Measurements from ENCODE around the gene D2HGDH. TPM values are rescaled to one million over a fixed set of nuclear protein-coding genes. Genes with fewer than 3 reads are reported as not detected.

D2HGDH gene
- total and polyA plus RNA-seq, 2 of the 13 experiments (the other 11 are each of a cell fraction or from before 2014, with no cell fraction given), result 19.2 to 20.3 TPM

DNA sequence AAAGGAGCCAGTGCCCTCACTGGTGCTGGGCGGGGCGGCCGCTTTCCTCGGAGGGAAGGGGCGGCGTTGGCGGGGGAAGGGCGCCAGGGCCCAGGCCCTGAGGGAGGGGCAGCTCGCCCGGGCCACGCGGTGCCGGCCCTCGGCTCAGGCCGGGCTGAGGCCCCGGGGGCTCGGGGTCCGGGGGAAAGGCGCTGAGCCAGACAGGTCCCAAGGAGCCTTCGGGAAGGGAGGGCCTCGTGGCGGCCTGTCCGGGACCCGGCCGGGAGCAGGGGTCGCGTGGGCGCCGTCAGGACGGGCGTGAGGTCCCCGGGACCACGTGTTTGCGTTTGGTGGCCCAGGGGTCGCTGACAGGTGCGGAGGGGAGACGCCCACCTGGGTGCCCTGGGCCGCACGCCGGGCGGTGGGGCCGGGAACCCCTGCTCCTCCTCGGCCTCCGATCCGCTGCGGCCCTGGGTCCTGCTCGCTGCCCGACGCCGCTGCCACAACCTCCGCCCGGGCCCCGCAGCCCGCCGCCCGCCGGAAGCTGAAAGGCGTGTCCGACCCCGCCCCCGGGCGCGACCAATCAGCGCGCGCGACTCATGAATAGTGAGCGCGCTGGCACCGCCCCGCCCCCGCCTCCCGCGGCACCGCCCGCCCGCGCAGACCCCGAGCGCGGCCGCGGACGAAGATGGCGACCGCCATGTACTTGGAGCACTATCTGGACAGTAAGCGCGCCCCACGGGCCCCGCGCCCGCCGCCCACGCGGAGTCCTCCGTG, 32.9 kb upstream of the D2HGDH start, which contains the start of gene ING5 (continued):
- TF ChIP-seq, protein P1, sequence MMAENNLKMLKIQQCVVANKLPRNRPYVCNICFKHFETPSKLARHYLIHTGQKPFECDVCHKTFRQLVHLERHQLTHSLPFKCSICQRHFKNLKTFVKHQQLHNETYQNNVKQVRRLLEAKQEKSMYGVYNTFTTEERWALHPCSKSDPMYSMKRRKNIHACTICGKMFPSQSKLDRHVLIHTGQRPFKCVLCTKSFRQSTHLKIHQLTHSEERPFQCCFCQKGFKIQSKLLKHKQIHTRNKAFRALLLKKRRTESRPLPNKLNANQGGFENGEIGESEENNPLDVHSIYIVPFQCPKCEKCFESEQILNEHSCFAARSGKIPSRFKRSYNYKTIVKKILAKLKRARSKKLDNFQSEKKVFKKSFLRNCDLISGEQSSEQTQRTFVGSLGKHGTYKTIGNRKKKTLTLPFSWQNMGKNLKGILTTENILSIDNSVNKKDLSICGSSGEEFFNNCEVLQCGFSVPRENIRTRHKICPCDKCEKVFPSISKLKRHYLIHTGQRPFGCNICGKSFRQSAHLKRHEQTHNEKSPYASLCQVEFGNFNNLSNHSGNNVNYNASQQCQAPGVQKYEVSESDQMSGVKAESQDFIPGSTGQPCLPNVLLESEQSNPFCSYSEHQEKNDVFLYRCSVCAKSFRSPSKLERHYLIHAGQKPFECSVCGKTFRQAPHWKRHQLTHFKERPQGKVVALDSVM (CRISPR knock-in tag; IDR thresholded peaks at IDR 0.05), result peak; percentile 75; the same call in 1 of the 2 replicates
- peak; percentile 54 for TF ChIP-seq MAZ (IDR thresholded peaks at IDR 0.05; ENCODE audit: borderline replicate concordance, low read depth, low read length)
- peak; percentile 67 for TF ChIP-seq MAZ (CRISPR knock-in tag; IDR thresholded peaks at IDR 0.05; ENCODE audit: low read depth)
- peak; percentile 62; the same call in 1 of the 2 replicates for TF ChIP-seq NFYB (CRISPR knock-in tag; IDR thresholded peaks at IDR 0.05)
- peak; percentile 83; the same call in 1 of the 2 replicates for TF ChIP-seq ZNF792 (CRISPR knock-in tag; IDR thresholded peaks at IDR 0.05)
- peak; percentile 99 for TF ChIP-seq AGO2 (optimal IDR thresholded peaks at IDR 0.05; ENCODE audit: low read depth, low read length)
- TF ChIP-seq CBX2 (IDR thresholded peaks at IDR 0.05; ENCODE audit: low read depth, low read length), result no peak
- TF ChIP-seq CBX2 (CRISPR knock-in tag; IDR thresholded peaks at IDR 0.05; ENCODE audit: low read depth), result no peak
- peak; percentile 73 for TF ChIP-seq ZNF232 (CRISPR knock-in tag; IDR thresholded peaks at IDR 0.05; ENCODE audit: borderline replicate concordance)
- peak; percentile 93 for TF ChIP-seq NRL (CRISPR knock-in tag; IDR thresholded peaks at IDR 0.05; ENCODE audit: borderline replicate concordance)
- peak; percentile 86; the same call in 1 of the 2 replicates for TF ChIP-seq ZNF790 (CRISPR knock-in tag; IDR thresholded peaks at IDR 0.05; ENCODE audit: borderline replicate concordance)
- TF ChIP-seq PAX8 (CRISPR knock-in tag; IDR thresholded peaks at IDR 0.05; ENCODE audit: borderline replicate concordance), result peak; percentile 54; the same call in 1 of the 2 replicates
- TF ChIP-seq, protein P2, sequence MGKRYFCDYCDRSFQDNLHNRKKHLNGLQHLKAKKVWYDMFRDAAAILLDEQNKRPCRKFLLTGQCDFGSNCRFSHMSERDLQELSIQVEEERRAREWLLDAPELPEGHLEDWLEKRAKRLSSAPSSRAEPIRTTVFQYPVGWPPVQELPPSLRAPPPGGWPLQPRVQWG (CRISPR knock-in tag; IDR thresholded peaks at IDR 0.05; ENCODE audit: borderline replicate concordance, low read depth), result no peak
- no peak for TF ChIP-seq MAFK (conservative IDR thresholded peaks at IDR 0.05 in 1 of 2, IDR thresholded peaks at IDR 0.05 in 1 of 2; ENCODE audit: low read length in 2 of 2)
- TF ChIP-seq, protein P3, sequence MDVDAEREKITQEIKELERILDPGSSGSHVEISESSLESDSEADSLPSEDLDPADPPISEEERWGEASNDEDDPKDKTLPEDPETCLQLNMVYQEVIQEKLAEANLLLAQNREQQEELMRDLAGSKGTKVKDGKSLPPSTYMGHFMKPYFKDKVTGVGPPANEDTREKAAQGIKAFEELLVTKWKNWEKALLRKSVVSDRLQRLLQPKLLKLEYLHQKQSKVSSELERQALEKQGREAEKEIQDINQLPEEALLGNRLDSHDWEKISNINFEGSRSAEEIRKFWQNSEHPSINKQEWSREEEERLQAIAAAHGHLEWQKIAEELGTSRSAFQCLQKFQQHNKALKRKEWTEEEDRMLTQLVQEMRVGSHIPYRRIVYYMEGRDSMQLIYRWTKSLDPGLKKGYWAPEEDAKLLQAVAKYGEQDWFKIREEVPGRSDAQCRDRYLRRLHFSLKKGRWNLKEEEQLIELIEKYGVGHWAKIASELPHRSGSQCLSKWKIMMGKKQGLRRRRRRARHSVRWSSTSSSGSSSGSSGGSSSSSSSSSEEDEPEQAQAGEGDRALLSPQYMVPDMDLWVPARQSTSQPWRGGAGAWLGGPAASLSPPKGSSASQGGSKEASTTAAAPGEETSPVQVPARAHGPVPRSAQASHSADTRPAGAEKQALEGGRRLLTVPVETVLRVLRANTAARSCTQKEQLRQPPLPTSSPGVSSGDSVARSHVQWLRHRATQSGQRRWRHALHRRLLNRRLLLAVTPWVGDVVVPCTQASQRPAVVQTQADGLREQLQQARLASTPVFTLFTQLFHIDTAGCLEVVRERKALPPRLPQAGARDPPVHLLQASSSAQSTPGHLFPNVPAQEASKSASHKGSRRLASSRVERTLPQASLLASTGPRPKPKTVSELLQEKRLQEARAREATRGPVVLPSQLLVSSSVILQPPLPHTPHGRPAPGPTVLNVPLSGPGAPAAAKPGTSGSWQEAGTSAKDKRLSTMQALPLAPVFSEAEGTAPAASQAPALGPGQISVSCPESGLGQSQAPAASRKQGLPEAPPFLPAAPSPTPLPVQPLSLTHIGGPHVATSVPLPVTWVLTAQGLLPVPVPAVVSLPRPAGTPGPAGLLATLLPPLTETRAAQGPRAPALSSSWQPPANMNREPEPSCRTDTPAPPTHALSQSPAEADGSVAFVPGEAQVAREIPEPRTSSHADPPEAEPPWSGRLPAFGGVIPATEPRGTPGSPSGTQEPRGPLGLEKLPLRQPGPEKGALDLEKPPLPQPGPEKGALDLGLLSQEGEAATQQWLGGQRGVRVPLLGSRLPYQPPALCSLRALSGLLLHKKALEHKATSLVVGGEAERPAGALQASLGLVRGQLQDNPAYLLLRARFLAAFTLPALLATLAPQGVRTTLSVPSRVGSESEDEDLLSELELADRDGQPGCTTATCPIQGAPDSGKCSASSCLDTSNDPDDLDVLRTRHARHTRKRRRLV (CRISPR knock-in tag; IDR thresholded peaks at IDR 0.05), result no peak
- TF ChIP-seq ZC3H4 (CRISPR knock-in tag; IDR thresholded peaks at IDR 0.05; ENCODE audit: borderline replicate concordance), result no peak; the same call in 1 of the 2 replicates
- TF ChIP-seq, protein P4, sequence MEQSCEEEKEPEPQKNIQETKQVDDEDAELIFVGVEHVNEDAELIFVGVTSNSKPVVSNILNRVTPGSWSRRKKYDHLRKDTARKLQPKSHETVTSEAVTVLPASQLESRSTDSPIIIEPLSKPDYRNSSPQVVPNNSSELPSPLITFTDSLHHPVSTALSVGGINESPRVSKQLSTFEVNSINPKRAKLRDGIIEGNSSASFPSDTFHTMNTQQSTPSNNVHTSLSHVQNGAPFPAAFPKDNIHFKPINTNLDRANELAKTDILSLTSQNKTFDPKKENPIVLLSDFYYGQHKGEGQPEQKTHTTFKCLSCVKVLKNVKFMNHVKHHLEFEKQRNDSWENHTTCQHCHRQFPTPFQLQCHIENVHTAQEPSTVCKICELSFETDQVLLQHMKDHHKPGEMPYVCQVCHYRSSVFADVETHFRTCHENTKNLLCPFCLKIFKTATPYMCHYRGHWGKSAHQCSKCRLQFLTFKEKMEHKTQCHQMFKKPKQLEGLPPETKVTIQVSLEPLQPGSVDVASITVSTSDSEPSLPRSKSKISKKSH (CRISPR knock-in tag; IDR thresholded peaks at IDR 0.05; ENCODE audit: borderline replicate concordance), result no peak
- TF ChIP-seq KLF9 (CRISPR knock-in tag; IDR thresholded peaks at IDR 0.05; ENCODE audit: low read depth), result no peak
- peak; percentile 75; the same call in 1 of the 2 replicates for TF ChIP-seq ZBTB7A (CRISPR knock-in tag; IDR thresholded peaks at IDR 0.05)
- TF ChIP-seq NFIB (CRISPR knock-in tag; IDR thresholded peaks at IDR 0.05; ENCODE audit: borderline replicate concordance), result no peak

Measured in HepG2 (cell line).